Stomach smooth muscle (tissue), 2 donors: ENCODE results near the gene IGF1R.

ENCODE experiments used
- H3K27ac ChIP-seq: one replicate; pipeline ENCODE4 v1.7.0; 2013; ENCODE audit warnings: mild to moderate bottlenecking, low read length, inconsistent platforms
- H3K27me3 ChIP-seq, 2 donors: one replicate each; pipeline ENCODE4 v1.7.0; 2013; ENCODE audit warnings: low read length in 2 of 2; ENCODE audit not compliant: insufficient read depth in 2 of 2, control insufficient read depth in 1 of 2
- H3K36me3 ChIP-seq, 2 donors: one replicate each; pipeline ENCODE4 v1.7.0; 2013; ENCODE audit warnings: low read length in 2 of 2; ENCODE audit not compliant: control insufficient read depth in 2 of 2, insufficient read depth in 2 of 2
- H3K4me1 ChIP-seq: one replicate; pipeline ENCODE4 v1.7.0; 2013; ENCODE audit warnings: low read length; ENCODE audit not compliant: control insufficient read depth, insufficient read depth
- H3K4me3 ChIP-seq, 2 donors: one replicate each; pipeline ENCODE4 v1.7.0; 2013; ENCODE audit warnings: low read length in 2 of 2
- H3K9ac ChIP-seq, 2 donors: one replicate each; pipeline ENCODE4 v1.7.0; 2013; ENCODE audit warnings: low read length in 2 of 2, mild to moderate bottlenecking in 1 of 2
- H3K9me3 ChIP-seq, 2 donors: one replicate each; pipeline ENCODE4 v1.7.0; 2013; ENCODE audit warnings: low read length in 2 of 2; ENCODE audit not compliant: control insufficient read depth in 2 of 2
- donor health status: healthy.
- donor health status: Pancreatic carcinoma.

The IGF1R gene

GRCh38 chr15:98860281-98861041, 212.1 kb downstream of the IGF1R start:
- Histone ChIP-seq H3K27ac (no peak overlapping the region), H3K4me1 (peaks cover 20% of the 10 kb centered on the region), H3K9ac (no peak overlapping the region), H3K36me3 (no peaks in the 10 kb centered on the region), H3K27me3 (no peaks in the 10 kb centered on the region), H3K9me3 (no peaks in the 10 kb centered on the region), H3K4me3 (peak overlapping the region in 1 of 2 donors; percentile 3)

DNA sequence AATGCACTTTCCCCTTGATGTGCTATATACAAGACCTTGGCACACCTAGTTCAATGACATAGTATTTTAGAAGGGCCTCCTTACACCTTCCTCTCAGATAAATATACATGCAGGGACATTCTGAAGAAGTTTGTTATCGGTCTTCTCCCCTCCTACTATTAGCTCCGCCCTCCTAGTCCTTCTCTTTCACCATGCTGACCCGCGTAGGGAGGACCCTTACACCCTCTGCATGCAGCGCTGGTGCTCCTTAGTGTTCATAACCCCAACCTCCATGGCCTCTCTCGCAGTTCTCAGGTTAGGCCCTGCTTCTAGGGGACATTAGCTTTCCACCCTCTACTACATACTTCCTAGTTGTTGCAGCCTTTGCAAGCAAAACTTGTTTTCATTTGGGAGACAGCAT, 212.8 kb downstream of the IGF1R start:
- Histone ChIP-seq H3K27ac (no peak overlapping the region), H3K4me3 (no peak overlapping the region), H3K4me1 (peaks cover 16% of the 10 kb centered on the region), H3K36me3 (no peaks in the 10 kb centered on the region), H3K9ac (no peak overlapping the region), H3K9me3 (no peaks in the 10 kb centered on the region), H3K27me3 (no peaks in the 10 kb centered on the region)

GRCh38 chr15:98863983-98864382, 215.6 kb downstream of the IGF1R start:
- H3K9me3 ChIP-seq: no peaks in the 10 kb centered on the region
- H3K9ac ChIP-seq: no peak overlapping the region
- peaks cover 14% of the 10 kb centered on the region for H3K4me1 ChIP-seq
- no peak overlapping the region for H3K4me3 ChIP-seq
- no peak overlapping the region for H3K27ac ChIP-seq
- H3K27me3 ChIP-seq: no peaks in the 10 kb centered on the region
- H3K36me3 ChIP-seq: no peaks in the 10 kb centered on the region

GRCh38 chr15:98865397-98866339, 217.3 kb downstream of the IGF1R start:
- H3K27me3 ChIP-seq: no peaks in the 10 kb centered on the region
- H3K36me3 ChIP-seq: no peaks in the 10 kb centered on the region
- peaks cover 11% of the 10 kb centered on the region for H3K4me1 ChIP-seq
- H3K4me3 ChIP-seq: peak overlapping the region; percentile 57 to 74
- H3K9me3 ChIP-seq: no peaks in the 10 kb centered on the region
- peak overlapping the region in 1 of 2 donors; percentile 70 for H3K9ac ChIP-seq
- H3K27ac ChIP-seq: peak overlapping the region; percentile 60

DNA sequence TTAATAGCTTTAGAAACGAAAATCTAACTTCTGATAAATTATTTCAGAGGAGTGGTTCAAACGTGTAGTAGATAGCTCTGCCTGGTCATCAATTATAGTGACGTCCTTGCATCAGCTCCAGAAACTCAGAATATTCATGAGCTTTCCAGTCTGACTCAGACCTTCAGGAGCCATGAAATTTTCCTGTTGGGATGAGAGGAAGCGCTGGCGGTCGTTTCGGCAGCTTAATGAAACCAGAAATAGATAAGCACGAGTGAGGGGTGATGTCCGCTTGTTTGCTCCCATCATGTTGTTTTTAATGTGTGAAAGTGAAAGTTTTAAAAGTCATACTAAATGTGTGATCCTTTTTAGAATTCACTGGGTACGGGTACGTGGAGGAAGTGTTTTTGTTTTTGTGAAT, 218.2 kb downstream of the IGF1R start:
- Histone ChIP-seq H3K27me3 (no peaks in the 10 kb centered on the region), H3K4me3 (peak overlapping the region; percentile 57 to 74), H3K9ac (peak overlapping the region; percentile 13 to 70), H3K27ac (no peak overlapping the region), H3K9me3 (no peaks in the 10 kb centered on the region), H3K4me1 (peaks cover 11% of the 10 kb centered on the region), H3K36me3 (no peaks in the 10 kb centered on the region)

DNA sequence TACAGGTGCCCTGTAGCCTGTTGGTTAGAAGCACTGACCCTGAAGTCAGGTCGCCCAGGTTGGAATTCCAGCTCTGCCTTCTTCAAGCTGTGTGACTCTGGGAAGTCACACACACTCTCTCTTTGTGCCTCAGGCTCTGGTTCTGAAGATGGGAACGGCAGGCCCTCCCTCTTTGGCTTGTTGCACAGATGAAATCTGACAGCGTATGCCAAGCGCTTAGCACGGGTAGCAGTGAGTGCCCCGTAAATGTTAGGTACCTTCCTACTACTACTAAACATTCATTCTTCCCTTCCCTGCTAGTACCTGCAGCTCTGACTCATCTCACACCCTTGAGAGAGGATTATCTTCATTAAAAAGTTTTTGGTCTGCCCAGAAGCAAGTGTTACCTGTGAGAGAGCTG, 220.2 kb downstream of the IGF1R start:
- H3K9ac ChIP-seq: no peak overlapping the region
- no peaks in the 10 kb centered on the region for H3K9me3 ChIP-seq
- H3K27me3 ChIP-seq: no peaks in the 10 kb centered on the region
- H3K36me3 ChIP-seq: no peaks in the 10 kb centered on the region
- H3K4me1 ChIP-seq: peaks cover 14% of the 10 kb centered on the region
- no peak overlapping the region for H3K4me3 ChIP-seq
- H3K27ac ChIP-seq: no peak overlapping the region

GRCh38 chr15:98870788-98871187, 222.4 kb downstream of the IGF1R start:
- Histone ChIP-seq H3K36me3 (no peaks in the 10 kb centered on the region), H3K27me3 (no peaks in the 10 kb centered on the region), H3K4me1 (peaks cover 30% of the 10 kb centered on the region), H3K27ac (no peak overlapping the region), H3K9me3 (no peaks in the 10 kb centered on the region), H3K4me3 (no peak overlapping the region), H3K9ac (no peak overlapping the region)

DNA sequence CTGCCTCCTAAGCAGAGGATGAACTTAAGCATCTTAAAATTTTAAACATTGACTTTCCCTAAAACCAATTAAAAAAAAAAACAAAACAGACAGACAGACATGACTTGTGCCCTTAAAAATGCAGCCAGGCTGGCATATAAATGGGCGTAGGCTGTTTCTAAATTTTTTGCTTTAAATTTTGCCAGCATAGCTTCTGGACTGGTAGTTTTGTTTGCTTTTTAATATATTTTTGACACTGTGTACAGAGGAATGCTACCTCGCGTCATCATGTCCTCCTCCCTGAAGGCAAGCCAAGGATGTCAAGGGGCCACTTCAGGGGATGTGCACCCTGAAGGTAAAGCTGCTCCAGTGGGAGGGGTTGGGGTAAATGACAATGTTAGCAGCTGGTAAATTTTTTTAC, 224.4 kb downstream of the IGF1R start:
- no peak overlapping the region for H3K27ac ChIP-seq
- no peak overlapping the region for H3K4me3 ChIP-seq
- H3K27me3 ChIP-seq: no peaks in the 10 kb centered on the region
- no peak overlapping the region for H3K9ac ChIP-seq
- H3K4me1 ChIP-seq: peaks cover 42% of the 10 kb centered on the region
- no peaks in the 10 kb centered on the region for H3K36me3 ChIP-seq
- no peaks in the 10 kb centered on the region for H3K9me3 ChIP-seq

DNA sequence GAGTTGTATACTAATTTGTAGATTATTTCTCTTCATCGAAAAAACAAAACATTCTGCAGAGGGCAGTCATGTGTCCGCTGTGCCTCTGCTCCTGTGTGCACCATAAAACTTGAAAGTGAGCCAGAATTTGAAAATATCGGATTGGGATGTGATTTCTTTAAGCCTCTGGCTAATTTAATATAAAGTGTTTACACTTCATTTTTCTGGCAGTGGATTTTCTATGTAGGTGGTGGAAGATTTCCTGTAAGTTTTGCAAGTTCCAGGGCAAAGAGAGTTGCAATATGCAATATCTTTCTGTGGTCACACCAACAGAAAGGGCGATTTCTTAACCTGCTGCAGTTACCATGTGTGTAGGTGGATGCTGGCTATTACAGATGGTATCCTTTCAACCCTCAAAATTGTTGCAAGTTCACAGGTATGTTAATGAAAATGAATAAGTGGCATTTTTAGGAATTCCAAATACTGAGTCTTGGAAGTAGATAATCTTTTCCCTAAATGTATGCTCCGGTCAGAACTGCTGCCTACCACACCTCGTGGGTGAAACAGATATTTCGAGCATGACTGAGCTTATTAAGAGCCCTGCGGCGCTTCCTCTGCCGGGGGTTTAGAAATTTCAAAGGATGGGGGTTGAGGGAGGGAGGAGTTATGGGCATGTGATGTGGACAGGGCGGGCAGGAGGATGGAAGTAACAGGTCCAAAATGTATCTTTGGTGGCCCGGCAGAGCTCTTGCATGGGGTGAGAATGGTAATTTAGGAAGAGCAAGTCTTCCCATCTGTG, 225.3 kb downstream of the IGF1R start:
- Histone ChIP-seq H3K9me3 (no peaks in the 10 kb centered on the region), H3K27me3 (no peaks in the 10 kb centered on the region), H3K4me1 (peaks cover 44% of the 10 kb centered on the region), H3K36me3 (no peaks in the 10 kb centered on the region), H3K9ac (peak overlapping the region in 1 of 2 donors; percentile 19), H3K27ac (peak overlapping the region; percentile 49), H3K4me3 (peak overlapping the region in 1 of 2 donors; percentile 52)

DNA sequence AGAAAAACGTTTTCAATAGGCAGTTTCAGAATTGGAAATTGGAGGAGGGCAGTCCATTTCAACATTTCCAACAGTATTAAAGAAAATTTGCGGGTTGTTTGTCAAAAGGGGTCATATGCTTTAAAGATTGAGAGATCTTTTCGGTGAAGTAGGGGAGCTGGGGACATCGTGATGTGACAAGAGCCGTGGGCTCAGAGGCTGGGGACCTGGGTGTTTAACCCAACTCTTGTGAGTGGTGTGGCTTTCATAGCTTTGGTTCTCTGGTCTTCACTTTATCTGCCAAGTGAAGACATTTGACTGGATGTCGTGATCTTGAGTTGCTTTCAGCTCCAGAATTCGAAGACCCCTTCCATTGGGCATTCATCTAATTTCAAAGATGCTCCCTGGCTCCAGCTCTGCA, 226.0 kb downstream of the IGF1R start:
- Histone ChIP-seq H3K9me3 (no peaks in the 10 kb centered on the region), H3K4me3 (peak overlapping the region in 1 of 2 donors; percentile 52), H3K9ac (peak overlapping the region in 1 of 2 donors; percentile 19), H3K27ac (peak overlapping the region; percentile 49), H3K4me1 (peaks cover 43% of the 10 kb centered on the region), H3K27me3 (no peaks in the 10 kb centered on the region), H3K36me3 (no peaks in the 10 kb centered on the region)
